GM03348 (cell line): ENCODE measurements around the gene USP44.

ENCODE experiments used
- DNase-seq: peaks from one replicate; pipeline ENCODE4 v3.0.0; 2012; ENCODE audit warnings: low spot score

USP44 gene

DNA sequence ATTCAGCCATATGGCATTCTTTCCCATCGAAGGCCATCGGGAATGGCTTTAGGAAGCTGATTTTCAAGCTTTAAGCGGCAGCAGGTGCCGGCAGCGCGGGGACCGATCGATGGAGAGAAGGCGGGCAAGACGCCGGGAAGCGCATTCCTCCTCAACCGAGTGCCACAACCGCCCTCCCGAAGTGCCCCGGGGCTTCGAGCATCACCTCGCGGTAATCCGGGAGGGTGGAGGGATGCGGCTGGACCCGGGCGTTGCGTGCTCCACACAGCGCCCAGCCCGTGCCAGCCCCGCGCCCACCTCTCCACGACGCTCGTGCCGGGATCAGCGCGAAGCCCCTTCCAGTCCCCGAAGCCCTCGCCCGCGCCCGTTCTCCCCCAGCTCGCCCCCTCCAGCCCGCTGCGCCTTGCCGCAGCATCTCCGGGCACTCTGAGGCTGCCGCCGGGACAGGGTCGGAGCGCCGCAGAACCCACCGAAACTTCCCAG, 3.2 kb downstream of the USP44 start:
- DNase-seq = peak; percentile 19

DNA sequence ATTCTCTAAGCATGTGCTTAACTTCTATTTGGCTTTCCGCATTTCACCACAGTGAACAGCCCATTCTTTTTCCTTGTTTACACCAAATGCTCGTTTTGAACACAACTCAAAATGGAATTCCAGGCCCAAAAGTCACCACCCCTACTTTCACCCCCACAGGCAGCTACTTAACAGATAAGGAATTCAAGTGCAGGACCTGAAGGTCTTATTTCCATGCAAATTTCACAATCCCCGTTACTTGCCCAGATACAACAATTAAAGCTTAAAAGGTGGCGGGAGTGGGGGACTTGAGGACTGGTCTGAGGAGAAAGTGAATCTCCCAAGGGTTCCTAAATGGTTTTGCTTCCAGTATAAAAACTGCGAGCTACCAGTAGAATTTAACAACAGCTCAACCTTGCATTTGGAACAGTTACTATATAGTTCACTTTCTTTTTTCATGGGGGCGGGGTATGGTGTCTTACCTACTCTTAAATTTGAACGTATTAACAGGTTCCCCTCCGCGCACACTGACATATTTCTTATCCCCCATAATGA, 3.7 kb downstream of the USP44 start:
- DNase-seq = peak; percentile 51

DNA sequence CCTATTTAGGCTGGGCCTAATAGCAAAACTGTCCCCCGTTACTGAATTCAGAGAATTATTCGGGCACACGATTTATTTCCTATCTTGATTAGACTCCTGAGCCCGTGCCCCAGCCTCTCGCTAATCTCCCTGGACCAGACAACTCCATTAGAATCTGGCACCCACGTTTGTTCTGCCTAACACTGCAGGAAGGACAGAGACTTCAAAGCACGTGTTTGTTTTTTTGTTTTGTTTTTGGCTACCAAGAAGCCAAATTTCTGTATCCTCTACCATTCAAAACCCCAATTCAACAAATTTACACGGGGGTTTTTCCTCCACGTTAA, 4.8 kb downstream of the USP44 start:
- no peak for DNase-seq

DNA sequence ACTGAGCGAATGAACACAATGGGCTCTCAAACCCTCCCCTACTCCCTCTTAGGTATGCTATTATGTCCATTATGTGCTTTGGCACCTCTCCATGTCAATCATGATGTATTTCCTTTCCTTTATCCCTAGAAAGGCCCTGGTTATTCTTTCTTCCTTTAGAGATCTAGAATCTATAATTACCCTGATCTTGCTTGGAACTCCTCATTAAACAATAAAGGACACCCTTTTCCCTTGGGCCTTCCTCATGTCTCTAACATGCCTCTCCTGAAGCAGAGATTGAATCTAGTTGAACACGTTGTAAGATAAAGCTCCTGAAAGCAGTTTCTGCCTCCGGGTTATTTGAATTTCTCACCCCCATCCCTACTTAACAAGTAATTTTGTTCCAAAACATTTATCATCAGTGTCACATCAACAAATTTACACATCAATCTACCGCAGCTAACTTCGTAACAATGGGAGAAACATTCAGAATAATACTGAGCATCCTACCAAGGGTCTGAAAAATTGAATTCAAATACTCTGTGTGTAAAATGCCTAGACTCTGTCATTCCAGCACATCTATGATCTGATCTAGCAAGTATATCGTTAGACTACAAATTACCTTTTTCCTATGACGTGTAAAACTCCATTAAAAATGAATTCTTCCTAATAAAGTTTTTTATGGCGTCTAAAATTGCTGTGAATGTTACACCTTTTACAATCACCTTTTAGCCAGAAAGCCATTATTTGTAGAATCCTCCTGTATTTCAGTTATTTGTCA, 5.4 kb downstream of the USP44 start:
- no peak for DNase-seq

DNA sequence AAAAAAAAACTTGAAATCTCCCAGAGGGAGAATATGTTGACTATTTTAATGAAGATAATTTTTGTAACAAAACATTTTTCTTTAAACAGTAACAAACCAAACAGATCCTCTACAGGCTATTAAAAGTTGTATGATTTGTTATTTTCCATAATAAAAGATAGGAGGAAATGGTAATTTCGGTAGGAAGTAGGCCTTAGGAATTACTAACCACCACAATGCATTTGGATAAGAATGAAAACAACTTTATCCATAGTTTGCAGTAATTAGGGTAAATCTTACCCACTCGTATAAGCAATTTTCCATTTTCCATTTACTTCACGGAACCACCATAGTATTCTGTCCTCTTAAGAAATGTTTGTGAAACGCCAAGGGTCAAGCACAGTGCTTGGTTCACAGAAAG, 6.0 kb downstream of the USP44 start:
- no peak for DNase-seq

DNA sequence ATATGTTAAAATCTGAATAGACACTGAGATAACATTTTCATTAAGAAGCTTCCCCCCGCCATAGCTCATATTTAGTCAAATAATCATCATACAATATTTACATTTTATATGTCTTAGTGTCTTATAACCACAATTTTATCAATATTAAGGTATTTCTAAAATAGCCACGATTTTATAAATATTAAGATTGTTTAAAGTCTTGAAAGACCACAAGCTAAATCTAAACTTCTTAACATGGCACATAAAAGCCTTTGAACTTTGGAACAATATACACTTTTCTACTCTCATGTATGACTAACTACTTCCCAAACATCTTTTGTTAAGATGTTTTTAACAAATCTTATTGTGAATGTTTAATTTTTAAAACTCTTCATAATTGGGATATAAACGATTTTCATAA, 6.5 kb downstream of the USP44 start:
- no peak for DNase-seq

DNA sequence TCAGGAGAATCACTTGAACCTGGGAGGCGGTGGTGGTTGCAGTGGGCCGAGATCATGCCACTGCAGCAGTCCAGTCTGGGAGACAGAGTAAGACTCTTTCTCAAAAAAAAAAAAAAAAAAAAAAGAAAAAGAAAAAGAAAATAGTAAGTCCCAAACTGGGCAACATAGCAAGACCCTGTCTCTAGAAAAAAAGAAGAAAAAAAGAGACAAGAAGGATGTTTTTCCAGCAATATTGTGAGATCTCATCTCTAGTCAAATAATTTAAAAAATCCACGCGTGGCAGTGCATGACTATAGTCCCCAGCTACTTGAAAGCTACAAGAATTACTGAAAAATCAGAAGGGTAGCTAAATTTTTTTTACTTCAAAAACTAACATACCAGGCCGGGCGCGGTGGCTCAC, 8.0 kb downstream of the USP44 start:
- no peak for DNase-seq

DNA sequence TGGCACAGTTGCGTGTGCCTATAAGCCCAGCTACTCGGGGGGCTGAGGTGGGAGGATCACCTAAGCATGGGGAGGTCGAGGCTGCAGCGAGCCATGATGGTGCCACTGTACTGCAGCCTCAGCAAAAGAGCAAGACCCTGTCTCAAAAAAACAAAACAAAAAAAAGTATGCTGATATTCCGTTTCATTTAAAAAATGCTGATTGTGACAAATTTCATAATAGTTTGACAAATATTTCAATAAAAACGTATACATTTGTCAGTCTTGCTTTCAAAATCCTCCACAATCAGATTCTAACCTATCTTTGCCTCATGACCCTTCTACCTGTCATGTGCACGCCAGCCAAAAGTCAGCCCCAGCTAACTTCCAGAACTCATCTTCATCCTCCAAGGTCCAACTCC, 9.8 kb downstream of the USP44 start:
- no peak for DNase-seq

DNA sequence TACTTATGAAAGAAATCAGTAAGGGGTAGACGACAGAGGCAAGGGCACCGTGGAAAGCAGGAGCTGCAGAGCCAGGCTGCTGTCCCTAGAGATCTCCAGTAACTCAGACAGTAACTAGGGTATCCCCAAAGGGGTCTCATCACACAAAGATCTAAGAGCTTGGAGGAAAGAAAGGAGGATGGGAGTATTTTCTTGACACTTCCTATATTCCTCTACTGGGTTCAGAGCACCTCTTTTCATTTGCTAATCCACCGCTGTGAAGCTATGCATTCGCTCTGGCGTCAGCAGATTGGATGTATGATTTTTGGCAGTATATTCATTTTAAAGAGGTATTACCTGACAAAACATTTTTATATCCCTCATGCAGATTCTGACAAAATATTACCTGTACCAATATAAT, 12.6 kb downstream of the USP44 start:
- DNase-seq = no peak

DNA sequence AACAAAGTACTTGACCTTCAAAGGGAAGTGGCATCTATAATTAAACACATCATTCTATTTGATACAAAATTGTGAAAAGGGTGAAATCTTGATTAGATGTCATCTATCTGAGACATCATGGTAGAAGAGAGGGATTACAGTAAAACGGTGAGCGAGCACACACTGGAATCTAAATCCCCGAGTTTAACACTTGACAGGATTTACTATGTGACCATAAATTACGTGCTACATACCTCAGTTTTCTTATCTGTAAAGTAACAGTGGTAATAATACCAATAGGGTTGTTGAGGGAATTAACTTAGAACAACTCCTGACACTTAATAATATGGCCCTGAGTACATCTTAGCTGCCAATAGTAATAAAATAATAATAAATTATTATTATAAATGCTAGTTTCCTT, 13.3 kb downstream of the USP44 start:
- no peak for DNase-seq

DNA sequence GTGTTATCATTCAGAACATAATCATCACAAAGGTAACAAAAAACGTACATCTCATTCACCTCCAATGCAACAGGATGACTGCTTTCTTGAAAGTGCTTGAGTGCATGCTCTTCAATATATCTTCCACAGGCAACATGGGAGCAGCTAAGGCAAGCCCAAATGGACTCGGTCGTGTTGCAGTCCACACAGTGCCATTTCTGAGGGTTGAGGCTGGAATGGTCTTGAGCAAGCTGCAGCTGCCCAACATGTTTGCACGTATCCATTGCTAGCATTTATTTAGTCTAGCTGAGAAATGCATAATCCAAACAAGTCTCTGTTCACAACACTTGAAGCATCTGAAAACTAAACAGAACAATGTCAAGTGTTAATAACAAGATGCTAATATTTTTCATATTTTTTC, 17.3 kb downstream of the USP44 start:
- DNase-seq = no peak

DNA sequence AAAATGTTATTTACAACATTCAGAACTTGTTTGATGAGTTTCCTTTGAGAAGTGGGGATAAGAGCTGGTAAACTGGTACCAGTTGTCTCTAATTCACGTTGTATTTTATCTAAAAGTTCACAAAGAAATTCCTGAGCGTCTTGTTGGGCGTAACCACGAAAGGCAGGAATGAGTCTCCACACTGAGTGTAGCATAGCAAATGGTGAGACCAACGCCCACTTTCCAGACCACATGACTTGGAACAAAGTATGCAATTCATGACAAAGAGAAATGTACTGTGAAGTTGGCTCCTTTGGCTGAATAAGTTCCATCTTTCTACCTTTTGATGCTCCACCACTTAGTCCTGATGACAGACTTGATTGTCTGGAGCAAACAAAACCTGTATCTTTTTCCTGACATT, 18.4 kb downstream of the USP44 start:
- peak; percentile 42 for DNase-seq

DNA sequence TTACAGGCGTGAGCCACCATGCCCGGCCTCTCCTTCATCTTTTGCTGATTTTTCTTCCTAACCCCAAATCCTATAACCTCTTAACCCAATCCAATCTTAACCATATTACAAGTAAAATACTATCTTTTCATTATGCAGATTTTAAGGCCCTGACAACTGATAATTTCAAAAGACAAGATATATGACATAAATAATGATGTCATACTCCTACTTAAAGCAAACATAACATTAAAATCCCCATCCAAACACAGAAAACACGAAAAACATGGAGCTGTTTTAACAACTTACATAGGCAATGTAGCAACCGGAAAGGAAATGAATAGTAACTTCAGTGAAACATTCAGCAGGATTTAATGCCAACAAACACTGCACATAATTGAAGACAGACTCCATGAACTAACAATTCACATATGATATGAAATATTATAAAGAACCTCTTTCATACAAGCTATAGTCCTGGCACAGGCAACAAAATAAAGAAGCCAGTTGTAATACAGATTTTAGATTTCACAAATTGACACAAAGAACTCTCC, 21.5 kb downstream of the USP44 start:
- peak; percentile 34 for DNase-seq

DNA sequence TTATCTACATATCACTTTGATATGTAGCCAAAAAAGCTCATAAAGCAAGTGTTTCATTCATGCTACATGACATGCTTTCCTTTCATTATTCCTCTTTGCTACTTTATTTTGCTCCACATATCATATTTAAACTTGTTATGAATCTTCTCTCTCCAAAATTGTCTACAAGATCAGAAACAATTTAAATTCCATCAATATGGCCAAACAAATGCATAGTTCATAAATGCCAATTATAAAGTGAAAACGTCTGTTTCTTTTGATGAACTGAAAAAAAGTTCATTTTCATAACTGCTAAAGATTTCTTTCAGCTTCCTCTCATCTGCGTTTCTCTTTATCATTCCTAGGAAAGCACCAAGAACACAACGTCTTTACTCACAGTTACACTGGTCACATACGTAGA, 22.8 kb downstream of the USP44 start:
- no peak for DNase-seq

DNA sequence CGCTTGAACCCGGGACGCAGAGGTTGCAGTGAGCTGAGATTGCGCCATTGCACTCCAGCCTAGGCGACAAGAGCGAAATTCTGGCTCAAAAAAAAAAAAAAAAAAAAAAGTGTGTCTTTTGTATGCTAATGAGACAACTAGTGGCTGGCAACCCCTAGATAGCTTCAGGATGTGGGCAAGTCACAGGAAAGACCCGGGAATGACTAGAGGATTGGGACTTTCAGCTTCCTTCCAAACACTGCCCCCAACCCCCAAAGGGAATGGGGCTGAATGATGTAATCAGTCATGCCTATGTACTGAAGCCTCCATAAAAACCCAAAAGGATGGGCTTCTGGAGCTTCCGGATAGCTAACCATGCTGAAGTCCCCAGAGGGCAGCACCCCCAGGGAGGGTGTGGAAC, 28.6 kb downstream of the USP44 start:
- DNase-seq = no peak

DNA sequence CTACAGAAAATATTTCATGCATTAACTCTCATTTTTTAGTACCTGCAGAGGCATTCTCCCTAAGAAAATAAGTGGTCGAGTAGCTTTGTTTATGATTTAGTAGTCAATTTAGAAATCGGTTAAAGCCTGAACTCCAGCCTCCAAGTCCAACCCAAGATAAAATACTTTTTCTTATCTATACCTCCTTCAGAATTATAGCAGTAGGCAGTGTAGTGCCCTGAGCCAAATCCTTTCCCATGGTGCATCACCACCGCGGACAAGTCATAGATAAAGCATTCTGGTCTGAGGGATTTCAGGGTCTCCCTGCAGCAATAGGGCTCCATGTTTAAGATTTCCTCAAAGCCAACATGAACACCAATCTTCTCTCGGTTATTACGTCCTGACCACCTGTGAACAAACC, 30.5 kb downstream of the USP44 start:
- DNase-seq = no peak

DNA sequence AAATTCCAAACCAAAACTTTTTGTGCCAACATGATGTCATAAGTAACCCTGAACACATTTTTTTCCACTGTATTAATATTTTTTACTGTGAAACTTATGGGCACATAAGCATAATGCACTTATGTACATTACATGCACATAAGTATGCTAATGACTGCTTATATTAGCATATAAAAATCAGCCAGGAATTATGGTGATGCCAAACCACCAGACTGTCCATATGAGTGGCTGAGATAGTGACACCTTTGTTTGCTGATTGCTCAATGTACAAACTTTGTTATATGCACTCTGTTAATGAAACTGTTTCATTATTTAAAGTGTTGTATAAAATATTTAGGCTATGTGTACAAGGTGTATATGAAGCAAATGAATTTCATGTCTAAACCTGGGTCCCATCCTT, 32.3 kb downstream of the USP44 start:
- DNase-seq = no peak

DNA sequence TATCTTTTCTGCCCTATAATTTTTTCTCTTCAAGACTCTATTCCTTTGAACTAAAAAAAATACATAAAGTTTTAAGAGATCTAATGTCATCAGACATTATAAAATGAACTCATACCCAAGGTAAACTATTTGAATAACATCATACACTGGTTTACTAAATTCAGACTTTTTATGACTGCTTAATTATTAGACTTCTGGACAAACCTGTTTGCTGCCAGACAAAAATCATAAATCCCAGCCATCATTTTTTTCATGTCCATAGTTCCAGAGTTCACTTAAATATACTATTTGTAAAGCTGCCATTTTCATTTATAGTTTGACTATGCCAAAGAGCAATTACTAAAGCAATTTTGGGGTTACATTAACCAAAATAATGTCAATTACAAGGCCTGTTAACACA, 34.0 kb downstream of the USP44 start:
- no peak for DNase-seq

DNA sequence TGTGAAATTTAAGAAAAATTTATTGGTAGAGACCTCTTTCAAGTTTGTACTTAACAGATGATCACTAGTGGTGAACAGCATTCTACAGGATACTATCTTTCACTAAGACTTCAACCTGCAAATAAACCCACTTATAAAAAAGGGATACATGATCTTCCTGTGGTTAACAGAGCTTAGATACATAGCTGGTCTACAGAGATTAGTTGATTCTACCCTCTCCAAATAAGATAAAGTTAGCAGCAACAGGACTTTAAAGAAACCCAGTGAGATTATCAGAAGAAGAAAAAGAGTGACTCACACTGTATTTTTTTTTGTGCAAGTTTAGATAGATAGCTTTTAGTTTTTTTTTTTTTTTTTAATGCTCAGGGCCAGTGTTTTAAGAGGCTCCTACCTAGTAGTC, 34.5 kb downstream of the USP44 start:
- no peak for DNase-seq

DNA sequence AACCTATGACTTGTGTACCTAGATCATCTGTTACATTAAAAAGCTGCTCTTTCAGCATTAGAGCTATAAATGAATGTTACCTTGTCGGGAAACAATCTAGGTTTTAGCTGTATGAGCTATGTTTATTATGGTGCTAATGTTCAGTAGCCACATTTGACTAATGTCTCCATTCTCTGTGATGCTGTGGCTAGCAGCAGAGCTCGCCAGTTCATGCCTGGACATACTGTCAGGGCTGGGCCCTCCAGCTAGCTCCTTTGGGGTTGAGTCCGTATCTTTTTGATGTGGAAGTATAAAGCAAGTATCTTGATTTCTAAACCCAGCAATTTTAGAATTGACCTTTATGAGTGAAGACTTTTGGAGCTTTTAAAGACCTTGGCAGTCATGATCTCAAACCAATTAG, 36.1 kb downstream of the USP44 start:
- no peak for DNase-seq

DNA sequence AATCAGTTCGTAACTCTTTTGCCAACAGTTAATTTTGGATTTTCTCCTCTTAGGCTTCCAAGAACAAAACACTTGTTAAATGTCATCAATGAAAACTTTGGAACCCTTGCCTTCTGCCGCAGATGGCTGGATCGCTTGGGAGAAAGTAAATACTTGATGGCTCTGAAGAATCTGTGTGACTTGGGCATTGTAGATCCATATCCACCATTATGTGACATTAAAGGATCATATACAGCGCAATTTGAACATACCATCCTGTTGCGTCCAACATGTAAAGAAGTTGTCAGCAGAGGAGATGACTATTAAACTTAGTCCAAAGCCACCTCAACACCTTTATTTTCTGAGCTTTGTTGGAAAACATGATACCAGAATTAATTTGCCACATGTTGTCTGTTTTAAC, 37.7 kb downstream of the USP44 start:
- no peak for DNase-seq

DNA sequence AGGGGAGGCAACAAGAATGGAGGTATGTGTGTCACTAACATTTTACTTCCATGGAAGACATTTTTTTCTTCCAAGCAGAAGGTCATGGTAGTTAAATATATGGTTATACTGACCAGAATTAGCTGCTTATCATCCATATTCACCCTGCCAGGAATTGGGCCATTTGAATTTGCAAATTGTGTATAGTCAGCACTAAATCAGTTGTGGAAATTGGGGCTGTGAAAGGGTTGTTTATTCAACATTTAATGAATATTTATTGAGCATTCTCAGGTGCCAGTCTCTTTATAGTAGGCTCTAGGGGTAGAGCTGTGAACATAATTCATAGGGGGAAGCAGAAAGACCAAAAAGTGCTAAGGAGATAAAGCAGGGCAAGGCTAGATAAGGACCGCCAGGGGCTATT, 39.3 kb downstream of the USP44 start:
- DNase-seq = no peak

DNA sequence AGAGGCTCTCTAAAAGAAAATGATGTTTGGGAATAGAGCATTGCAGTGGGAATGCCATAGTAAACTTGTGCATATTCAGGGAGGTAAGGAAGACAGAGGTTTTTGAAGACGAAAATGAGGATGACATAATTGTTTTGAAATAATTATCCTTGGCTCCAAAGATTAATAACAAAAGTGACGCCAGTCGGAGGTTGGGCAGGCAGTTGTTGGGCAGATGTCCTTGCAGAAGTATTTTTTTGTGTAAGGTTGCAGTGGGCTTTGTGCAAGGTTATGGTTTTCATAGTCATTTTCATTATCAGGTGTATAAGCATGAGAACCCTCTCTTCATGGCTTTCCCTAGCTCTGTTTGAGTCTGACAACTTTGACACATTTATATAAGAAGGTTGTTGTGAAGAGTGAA, 42.0 kb downstream of the USP44 start:
- no peak for DNase-seq
